ENCODE data around the gene GLB1L.

GRCh38 chr2:219210886-219211362 lies 34.3 kb downstream of the GLB1L start:
- TF ChIP-seq E2F5 (CRISPR knock-in tag; IDR thresholded peaks at IDR 0.05) (no peak), NR2C2 (CRISPR knock-in tag; IDR thresholded peaks at IDR 0.05) (no peak), CTCF (IDR thresholded peaks at IDR 0.05) (no peak)

All from WTC11 (cell line).